IMR-90 (cell line): Measurements from ENCODE around the gene ACOT12. TPM values are rescaled to one million over a fixed set of nuclear protein-coding genes. Genes with fewer than 3 reads are reported as not detected.

Experiments used
- ATAC-seq: fragments of 200-7000 bp; cut with Tn5 transposase; 2 replicates; pipeline ENCODE4 v1.9.1; 2020; ENCODE audit warnings: low read depth, mild to moderate bottlenecking, moderate library complexity
- BruUV-seq: library from RNA; stranded (reverse); fragments of 400-500 nt; replicated peaks from 2 replicates; lab custom pipeline; 2021; lab: Mats Ljungman, UMichigan
- CTCF ChIA-PET: fragments of 300-600 bp; formaldehyde crosslinking; extraction: SDS; loops from one replicate; lab custom pipeline; 2021; ENCODE audit warnings: antibody characterized with exemption; lab: Yijun Ruan, JAX
- POLR2A ChIA-PET: fragments of 300-600 bp; sonication (Branson Sonifier 250); formaldehyde crosslinking; loops from one replicate; lab custom pipeline; 2022; ENCODE audit warnings: antibody characterized with exemption; ENCODE audit not compliant: unreplicated experiment; lab: Charles Lee
- DNase-seq: peaks from one replicate; pipeline ENCODE4 v3.0.0; 2013
- H2AFZ ChIP-seq: replicated peaks from 2 replicates; pipeline ENCODE3; 2013; ENCODE audit warnings: low read length, mild to moderate bottlenecking; ENCODE audit not compliant: poor library complexity
- H2AK5ac ChIP-seq: 2 replicates; pipeline ENCODE4 v1.6.1; 2013; ENCODE audit warnings: low read depth, low read length, inconsistent platforms
- H2AK9ac ChIP-seq: replicated peaks from 2 replicates; pipeline ENCODE3; 2013; ENCODE audit warnings: mild to moderate bottlenecking, low read depth, low read length, moderate library complexity; ENCODE audit not compliant: poor library complexity
- H2BK120ac ChIP-seq: 2 replicates; pipeline ENCODE4 v1.6.1; 2013; ENCODE audit warnings: low read depth, low read length, inconsistent platforms
- H2BK15ac ChIP-seq: 3 replicates; pipeline ENCODE4 v1.6.1; 2013; ENCODE audit warnings: low read depth, low read length, inconsistent platforms
- H2BK20ac ChIP-seq: 2 replicates; pipeline ENCODE4 v1.6.1; 2013; ENCODE audit warnings: low read depth, mild to moderate bottlenecking, inconsistent platforms, low read length, moderate library complexity
- H2BK5ac ChIP-seq: 2 replicates; pipeline ENCODE4 v1.6.1; 2013; ENCODE audit warnings: mild to moderate bottlenecking, low read depth, low read length, inconsistent platforms; ENCODE audit not compliant: poor library complexity, severe bottlenecking
- H3K14ac ChIP-seq: replicated peaks from 2 replicates; pipeline ENCODE4 v1.6.1; 2013; ENCODE audit warnings: low read depth, low read length, inconsistent platforms
- H3K18ac ChIP-seq: 2 replicates; pipeline ENCODE4 v1.6.1; 2013; ENCODE audit warnings: low read depth, low read length, control low read depth
- H3K23ac ChIP-seq: 2 replicates; pipeline ENCODE4 v1.6.1; 2013; ENCODE audit warnings: low read depth, low read length, inconsistent platforms
- H3K27ac ChIP-seq: 2 replicates; pipeline ENCODE4 v1.5.1; 2013; ENCODE audit warnings: mild to moderate bottlenecking, control low read depth, low read length; ENCODE audit not compliant: insufficient read depth
- H3K27me3 ChIP-seq: 2 replicates; pipeline ENCODE4 v1.6.1; 2013; ENCODE audit warnings: low read length; ENCODE audit not compliant: control insufficient read depth, insufficient read depth
- H3K36me3 ChIP-seq: 2 replicates; pipeline ENCODE4 v1.6.1; 2013; ENCODE audit warnings: low read length, mixed read lengths; ENCODE audit not compliant: control insufficient read depth, insufficient read depth
- H3K4ac ChIP-seq: 2 replicates; pipeline ENCODE4 v1.6.1; 2013; ENCODE audit warnings: low read depth, low read length, inconsistent platforms
- H3K4me1 ChIP-seq: 2 replicates; pipeline ENCODE4 v1.6.1; 2013; ENCODE audit warnings: low read length, mixed read lengths; ENCODE audit not compliant: control insufficient read depth, insufficient read depth
- H3K4me2 ChIP-seq: 2 replicates; pipeline ENCODE4 v1.6.1; 2013; ENCODE audit warnings: low read depth, mild to moderate bottlenecking, control low read depth, low read length, moderate library complexity
- H3K4me3 ChIP-seq: 2 replicates; pipeline ENCODE4 v1.5.1; 2013; ENCODE audit warnings: low read depth, mild to moderate bottlenecking, control low read depth, low read length, moderate library complexity; ENCODE audit not compliant: insufficient read depth
- H3K56ac ChIP-seq: 2 replicates; pipeline ENCODE4 v1.6.1; 2013; ENCODE audit warnings: low read length, inconsistent platforms; ENCODE audit not compliant: insufficient read depth; ENCODE audit errors: extremely low read depth
- H3K79me1 ChIP-seq, 2 experiments: 2 replicates each; pipeline ENCODE4 v1.6.1; 2013; ENCODE audit warnings: low read length in 2 of 2, inconsistent platforms in 1 of 2, low read depth in 1 of 2
- H3K9ac ChIP-seq: 2 replicates; pipeline ENCODE4 v1.6.1; 2013; ENCODE audit warnings: low read depth, low read length, control low read depth
- H3K9me1 ChIP-seq: 2 replicates; pipeline ENCODE4 v1.6.1; 2013; ENCODE audit warnings: low read length, inconsistent platforms; ENCODE audit not compliant: insufficient read depth
- H3K9me3 ChIP-seq: 2 replicates; pipeline ENCODE4 v1.6.1; 2013; ENCODE audit warnings: low read length; ENCODE audit not compliant: control insufficient read depth, insufficient read depth
- H4K20me1 ChIP-seq: 2 replicates; pipeline ENCODE4 v1.6.1; 2013; ENCODE audit warnings: low read length, inconsistent platforms; ENCODE audit not compliant: insufficient read depth
- H4K5ac ChIP-seq: 2 replicates; pipeline ENCODE4 v1.6.1; 2013; ENCODE audit warnings: mild to moderate bottlenecking, low read depth, low read length, control low read depth
- H4K8ac ChIP-seq, 2 experiments: 2 replicates each; pipeline ENCODE4 v1.6.1; 2013; ENCODE audit warnings: low read depth in 2 of 2, low read length in 2 of 2, control low read depth in 1 of 2, inconsistent platforms in 1 of 2
- H4K91ac ChIP-seq: 2 replicates; pipeline ENCODE4 v1.6.1; 2013; ENCODE audit warnings: low read depth, low read length, inconsistent platforms; ENCODE audit not compliant: insufficient read depth
- BHLHE40 ChIP-seq: fragments of 150-350 bp; IDR thresholded peaks from 2 replicates; pipeline ENCODE4 v1.6.1; 2016; ENCODE audit warnings: mild to moderate bottlenecking, low read depth, low read length
- CEBPB ChIP-seq: IDR thresholded peaks from 2 replicates; pipeline ENCODE4 v1.6.1; 2012; ENCODE audit warnings: low read depth, low read length, improper control_type of control experiment
- CHD1 ChIP-seq: IDR thresholded peaks from 2 replicates; pipeline ENCODE4 v1.6.1; 2012; ENCODE audit warnings: low read depth, low read length, improper control_type of control experiment
- CTCF ChIP-seq: conservative IDR thresholded peaks from 2 replicates; pipeline ENCODE4 v1.5.1; 2012; ENCODE audit warnings: mild to moderate bottlenecking, low read depth, low read length, improper control_type of control experiment
- ELK1 ChIP-seq: fragments of 150-350 bp; IDR thresholded peaks from 2 replicates; pipeline ENCODE4 v1.6.1; 2016; ENCODE audit warnings: low read depth, mild to moderate bottlenecking, low read length, moderate library complexity, borderline replicate concordance
- FOS ChIP-seq: fragments of 150-350 bp; IDR thresholded peaks from 2 replicates; pipeline ENCODE4 v1.6.1; 2016; ENCODE audit warnings: low read depth, low read length
- MAFK ChIP-seq: IDR thresholded peaks from 2 replicates; pipeline ENCODE4 v1.6.1; 2012; ENCODE audit warnings: low read depth, low read length, improper control_type of control experiment
- MAZ ChIP-seq: IDR thresholded peaks from 2 replicates; pipeline ENCODE4 v1.6.1; 2012; ENCODE audit warnings: low read depth, mild to moderate bottlenecking, low read length, improper control_type of control experiment, moderate library complexity, borderline replicate concordance
- MXI1 ChIP-seq: IDR thresholded peaks from 2 replicates; pipeline ENCODE4 v1.6.1; 2012; ENCODE audit warnings: low read depth, mild to moderate bottlenecking, low read length, moderate library complexity, borderline replicate concordance
- NFE2L2 ChIP-seq: fragments of 150-350 bp; IDR thresholded peaks from 2 replicates; pipeline ENCODE4 v1.6.1; 2016; ENCODE audit warnings: low read depth, mild to moderate bottlenecking, low read length
- POLR2A ChIP-seq: IDR thresholded peaks from 2 replicates; pipeline ENCODE4 v1.6.1; 2012; ENCODE audit warnings: mild to moderate bottlenecking, low read depth, low read length
- RCOR1 ChIP-seq: IDR thresholded peaks from 2 replicates; pipeline ENCODE4 v1.6.1; 2012; ENCODE audit warnings: mild to moderate bottlenecking, low read length, improper control_type of control experiment; ENCODE audit not compliant: insufficient replicate concordance
- RFX5 ChIP-seq: IDR thresholded peaks from 2 replicates; pipeline ENCODE4 v1.8.0; 2012; ENCODE audit warnings: low read depth, mild to moderate bottlenecking, low read length, moderate library complexity
- WGBS, 2 experiments: methylation state at CpG; one replicate each; pipeline versions ENCODE4 v1.1.5 to v1.1.7; 2013; ENCODE audit warnings: missing lambda C conversion rate in 2 of 2; ENCODE audit not compliant: insufficient read length in 1 of 2; ENCODE audit errors: extremely low coverage in 2 of 2; 5-methylcytosine and 5-hydroxymethylcytosine counted together
- dilution Hi-C: fragments of 300-500 bp; cut with HindIII; formaldehyde crosslinking; loops from one replicate; pipeline ENCODE4 v1.14.3; 2018; ENCODE audit warnings: low sequenced_read_pairs; ENCODE audit not compliant: unreplicated experiment
- in situ Hi-C: fragments of 300-500 bp; cut with MboI; formaldehyde crosslinking; loops from 3 replicates; pipeline ENCODE4 v1.14.3; 2019; ENCODE audit warnings: low sequenced_read_pairs, inconsistent platforms, mixed read lengths
- intact Hi-C: fragments of 100-400 bp; cut with micrococcal nuclease; formaldehyde crosslinking; loops from 2 replicates; pipeline ENCODE4 v1.10.0; 2022
- polyA plus RNA-seq, 3 experiments: library from polyadenylated mRNA; depleted of rRNA; stranded (reverse); fragments of >200 nt; gene quantifications; 2 replicates each; pipeline ENCODE4 v1.2.3, GENCODE V29; 2012; ENCODE audit warnings: low replicate concordance in 1 of 3
- total RNA-seq: library from RNA; depleted of rRNA; stranded (reverse); fragments of >200 nt; gene quantifications from 2 replicates; pipeline ENCODE4 v1.2.3, GENCODE V29; 2012
- TF ChIP-seq, protein P1 (sequence below): fragments of 150-350 bp; IDR thresholded peaks from 2 replicates; pipeline ENCODE4 v1.6.1; 2017; ENCODE audit warnings: mild to moderate bottlenecking, antibody characterized with exemption, low read length, low read depth

Gene ACOT12
- total and polyA plus RNA-seq, 2 of the 4 experiments (the other 2 are of a cell fraction), result not detected

DNA sequence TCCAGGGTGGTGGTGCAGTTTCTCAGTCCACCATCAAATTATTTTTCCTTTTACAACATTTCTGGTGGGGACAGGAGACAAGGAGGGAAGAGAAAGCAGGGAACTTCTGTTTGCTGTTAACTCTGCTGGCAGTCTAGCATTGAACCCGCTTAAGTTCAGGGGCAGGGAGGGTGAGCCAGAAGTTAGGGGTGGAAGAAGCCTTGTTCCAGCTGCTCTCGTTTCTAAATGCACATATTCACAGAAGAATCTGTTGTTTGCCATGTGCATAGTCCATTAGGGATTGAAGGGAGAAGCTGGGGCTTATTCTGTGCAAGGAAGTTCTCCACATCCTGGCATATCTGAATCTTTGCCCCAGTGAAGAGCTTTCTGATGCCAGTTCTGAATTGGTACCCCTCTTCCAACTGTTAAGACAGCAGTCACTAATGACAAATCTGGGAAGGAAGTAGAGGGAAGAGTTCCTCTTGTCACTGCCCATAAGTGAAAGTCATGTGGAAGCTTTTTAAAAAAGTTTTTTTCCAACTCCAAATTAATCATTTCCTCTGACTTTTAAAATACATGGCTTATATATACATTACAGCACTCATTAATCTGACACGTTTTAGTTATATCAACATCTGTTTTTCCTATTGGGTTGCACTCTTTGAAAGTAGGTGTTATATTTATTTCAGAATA lies 32.6 kb upstream of the ACOT12 start:
- H4K20me1 ChIP-seq, result no peaks in the 10 kb centered on the region

More for the DNA sequence above, 32.6 kb upstream of the ACOT12 start:
- DNase-seq, result no peak
- Histone ChIP-seq H2AK9ac (no peak overlapping the region), H2BK15ac (peak overlapping the region; percentile 31; the same call in 2 of the 3 replicates), H3K4me1 (peaks cover 14% of the 10 kb centered on the region), H2AK5ac (peak overlapping the region; percentile 65), H3K9me3 (no peaks in the 10 kb centered on the region), H3K56ac (no peak overlapping the region), H3K4ac (peak overlapping the region; percentile 65), H3K27me3 (no peaks in the 10 kb centered on the region), H3K14ac (no peak overlapping the region; the same call in 1 of the 2 replicates), H3K4me3 (no peak overlapping the region), H2BK120ac (peak overlapping the region; percentile 66), H3K36me3 (no peaks in the 10 kb centered on the region), H4K91ac (peak overlapping the region; percentile 60), H3K79me1 (peaks cover 0 to 8% of the 10 kb centered on the region in 2 experiments; a peak in 1 of 4 replicates), H2BK20ac (peak overlapping the region; percentile 58), H3K27ac (no peak overlapping the region; the same call in 1 of the 2 replicates), H2BK5ac (peak overlapping the region; percentile 4), H2AFZ (no peak overlapping the region), H3K9ac (0 out of 2 replicates have a peak overlapping the region, but pooled peaks have one; percentile 0), H3K18ac (peak overlapping the region; percentile 17; the same call in 1 of the 2 replicates), H4K8ac (peak overlapping the region; percentile 41 to 57; a peak in 3 of 4 replicates), H4K5ac (0 out of 2 replicates have a peak overlapping the region, but pooled peaks have one; percentile 47), H3K23ac (peak overlapping the region; percentile 53), H3K4me2 (no peak overlapping the region), H3K9me1 (peaks cover 6% of the 10 kb centered on the region)
- ChIA-PET POLR2A (no interaction called here), CTCF (interaction anchor here (1.9 to 2.1 kb wide), 2 partner anchors 739 to 799 kb away, joined by 7 read pairs; no protein-coding TSS in a partner anchor)
- no CpG with 5 or more reads among the region's 3 CpGs for WGBS, 2 experiments
- intact Hi-C loops, result loop anchor here (5.0 kb wide), 1 partner anchor 411 kb away; no protein-coding TSS in a partner anchor
- ATAC-seq, result no peak
- TF ChIP-seq NFE2L2, result no peak
- no peak for TF ChIP-seq ELK1
- TF ChIP-seq MAZ, result no peak
- no peak for TF ChIP-seq FOS
- no peak for TF ChIP-seq CHD1
- no peak for TF ChIP-seq RFX5
- TF ChIP-seq POLR2A, result no peak
- no peak for TF ChIP-seq MAFK
- no peak for TF ChIP-seq CEBPB
- no peak for TF ChIP-seq RCOR1
- no peak for TF ChIP-seq BHLHE40
- no peak for TF ChIP-seq MXI1
- TF ChIP-seq, protein P1, sequence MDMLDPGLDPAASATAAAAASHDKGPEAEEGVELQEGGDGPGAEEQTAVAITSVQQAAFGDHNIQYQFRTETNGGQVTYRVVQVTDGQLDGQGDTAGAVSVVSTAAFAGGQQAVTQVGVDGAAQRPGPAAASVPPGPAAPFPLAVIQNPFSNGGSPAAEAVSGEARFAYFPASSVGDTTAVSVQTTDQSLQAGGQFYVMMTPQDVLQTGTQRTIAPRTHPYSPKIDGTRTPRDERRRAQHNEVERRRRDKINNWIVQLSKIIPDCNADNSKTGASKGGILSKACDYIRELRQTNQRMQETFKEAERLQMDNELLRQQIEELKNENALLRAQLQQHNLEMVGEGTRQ, result no peak
- no peak for TF ChIP-seq CTCF
- in situ Hi-C loops, result loop anchor here (10.0 kb wide), 1 partner anchor 428 kb away; no protein-coding TSS in a partner anchor
- dilution Hi-C loops, result no loop called here
- BruUV-seq, result no TSS peak
